Measurements from ENCODE around the gene NCR3LG1.

Gene NCR3LG1

DNA sequence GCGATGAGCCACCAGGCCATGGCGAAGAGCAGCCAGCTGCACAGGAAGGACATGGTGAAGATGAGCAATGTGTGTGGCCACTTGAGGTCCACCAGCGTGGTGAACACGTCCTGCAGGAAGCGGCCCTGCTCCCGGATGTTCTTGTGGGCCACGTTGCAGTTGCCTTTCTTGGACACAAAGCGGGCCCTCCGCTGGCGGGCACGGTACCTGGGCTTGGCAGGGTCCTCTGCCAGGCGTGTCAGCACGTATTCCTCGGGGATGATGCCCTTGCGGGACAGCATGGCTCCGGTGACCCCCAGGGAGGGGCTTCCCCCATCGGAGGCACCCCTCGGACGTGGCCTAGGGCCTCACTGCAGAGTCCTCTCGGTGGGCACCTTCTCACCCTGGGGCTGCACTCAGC lies 36.2 kb downstream of the NCR3LG1 start:
- no peak overlapping the region for H3K4me3 ChIP-seq (ENCODE audit: low read depth in 1 of 2, low read length in 2 of 2)
- no peaks in the 10 kb centered on the region for H3K27me3 ChIP-seq (ENCODE audit: control insufficient read depth in 1 of 2, insufficient read depth in 2 of 2, low read length in 2 of 2)
- H3K36me3 ChIP-seq (ENCODE audit: insufficient read depth, low read length) = no peaks in the 10 kb centered on the region
- H3K4me1 ChIP-seq (ENCODE audit: insufficient read depth, low read length) = no peaks in the 10 kb centered on the region
- H3K9me3 ChIP-seq (ENCODE audit: low read length) = no peaks in the 10 kb centered on the region
- H3K9ac ChIP-seq (ENCODE audit: low read length) = no peak overlapping the region
- H3K27ac ChIP-seq (ENCODE audit: low read depth, low read length) = no peak overlapping the region

DNA sequence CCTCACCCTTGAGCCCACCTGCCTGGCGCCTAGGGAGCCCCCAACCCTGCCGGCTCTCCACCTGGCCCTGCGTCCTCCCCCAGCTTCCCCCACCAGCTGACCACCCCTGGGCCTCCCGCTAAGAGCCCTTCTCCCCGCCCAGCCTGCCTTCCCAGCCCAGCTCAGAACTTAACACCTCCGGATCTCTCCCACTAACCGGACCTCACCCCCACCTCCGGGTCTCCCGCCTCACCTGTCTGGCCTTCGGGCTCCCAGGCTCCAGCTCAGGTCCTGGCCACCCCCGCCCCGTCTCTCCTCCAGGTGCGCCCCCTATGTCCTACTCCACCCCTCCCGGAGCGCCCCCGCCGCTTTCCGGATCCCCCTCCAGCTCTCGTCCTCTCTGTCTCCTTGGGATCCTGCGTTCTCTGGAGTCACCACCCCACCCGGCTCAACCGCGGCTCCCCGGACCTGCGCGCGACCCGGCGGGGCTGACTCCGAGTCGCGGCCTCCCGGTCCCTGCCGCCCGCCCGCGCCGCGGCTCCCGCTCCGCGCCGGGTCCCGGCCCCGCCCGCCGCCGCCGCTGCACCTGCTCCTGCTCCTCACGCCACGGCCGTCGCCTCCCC lies 37.1 kb downstream of the NCR3LG1 start, which contains the start of gene KCNJ11:
Gene KCNJ11 (minus strand): TSS at position 51 of the 602 bp plus-strand sequence. CDS start 568 bp downstream, outside the sequence.
- Histone ChIP-seq H3K9me3 (ENCODE audit: low read length) (no peaks in the 10 kb centered on the region), H3K36me3 (ENCODE audit: insufficient read depth, low read length) (no peaks in the 10 kb centered on the region), H3K27ac (ENCODE audit: low read depth, low read length) (no peak within 1 kb of the TSS), H3K9ac (ENCODE audit: low read length) (no peak within 1 kb of the TSS), H3K4me1 (ENCODE audit: insufficient read depth, low read length) (no peaks in the 10 kb centered on the region), H3K27me3 (ENCODE audit: control insufficient read depth in 1 of 2, insufficient read depth in 2 of 2, low read length in 2 of 2) (no peaks in the 10 kb centered on the region), H3K4me3 (ENCODE audit: low read depth in 1 of 2, low read length in 2 of 2) (peak within 1 kb of the TSS in 1 of 2 donors; percentile 57)

DNA sequence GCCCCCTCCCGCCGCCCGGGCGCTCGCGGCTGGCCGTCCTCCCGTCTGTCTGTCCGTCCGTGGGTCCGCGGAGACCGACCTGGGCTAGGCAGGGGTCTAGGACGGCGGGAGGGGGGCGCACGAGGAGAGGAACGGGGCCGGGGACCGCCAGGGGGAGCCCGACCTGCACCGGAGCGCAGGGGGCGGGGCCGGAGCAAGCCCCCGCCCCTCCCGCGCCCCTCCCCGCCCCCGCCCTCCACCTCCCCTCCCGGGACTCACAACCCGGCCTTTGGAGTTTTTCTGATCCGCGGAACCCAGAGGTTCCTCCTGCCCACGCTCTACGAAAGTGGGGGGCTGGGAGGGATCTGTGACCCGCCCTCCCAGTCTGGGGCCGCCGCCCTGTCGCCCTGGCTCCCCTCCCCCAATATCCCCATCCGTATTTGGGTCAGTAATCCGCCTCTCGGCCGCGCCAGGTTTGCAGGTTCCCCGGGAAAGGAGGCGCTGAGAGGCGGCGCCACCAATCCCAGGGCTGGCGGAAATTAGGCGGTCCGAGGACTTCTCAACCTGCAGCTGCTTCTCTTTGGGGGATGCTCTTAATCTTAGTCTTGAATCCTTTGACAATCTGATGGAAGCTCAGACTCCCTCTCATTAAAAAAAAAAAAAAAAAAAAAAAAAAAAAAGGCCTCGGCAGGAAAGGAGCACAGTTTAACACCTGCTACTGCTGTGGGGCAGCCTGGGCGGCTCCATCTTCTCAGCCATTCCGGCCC lies 37.8 kb downstream of the NCR3LG1 start:
- Histone ChIP-seq H3K4me1 (ENCODE audit: insufficient read depth, low read length) (no peaks in the 10 kb centered on the region), H3K4me3 (ENCODE audit: low read depth in 1 of 2, low read length in 2 of 2) (peak overlapping the region in 1 of 2 donors; percentile 57), H3K36me3 (ENCODE audit: insufficient read depth, low read length) (no peaks in the 10 kb centered on the region), H3K27ac (ENCODE audit: low read depth, low read length) (no peak overlapping the region), H3K9me3 (ENCODE audit: low read length) (no peaks in the 10 kb centered on the region), H3K27me3 (ENCODE audit: control insufficient read depth in 1 of 2, insufficient read depth in 2 of 2, low read length in 2 of 2) (no peaks in the 10 kb centered on the region), H3K9ac (ENCODE audit: low read length) (no peak overlapping the region)

DNA sequence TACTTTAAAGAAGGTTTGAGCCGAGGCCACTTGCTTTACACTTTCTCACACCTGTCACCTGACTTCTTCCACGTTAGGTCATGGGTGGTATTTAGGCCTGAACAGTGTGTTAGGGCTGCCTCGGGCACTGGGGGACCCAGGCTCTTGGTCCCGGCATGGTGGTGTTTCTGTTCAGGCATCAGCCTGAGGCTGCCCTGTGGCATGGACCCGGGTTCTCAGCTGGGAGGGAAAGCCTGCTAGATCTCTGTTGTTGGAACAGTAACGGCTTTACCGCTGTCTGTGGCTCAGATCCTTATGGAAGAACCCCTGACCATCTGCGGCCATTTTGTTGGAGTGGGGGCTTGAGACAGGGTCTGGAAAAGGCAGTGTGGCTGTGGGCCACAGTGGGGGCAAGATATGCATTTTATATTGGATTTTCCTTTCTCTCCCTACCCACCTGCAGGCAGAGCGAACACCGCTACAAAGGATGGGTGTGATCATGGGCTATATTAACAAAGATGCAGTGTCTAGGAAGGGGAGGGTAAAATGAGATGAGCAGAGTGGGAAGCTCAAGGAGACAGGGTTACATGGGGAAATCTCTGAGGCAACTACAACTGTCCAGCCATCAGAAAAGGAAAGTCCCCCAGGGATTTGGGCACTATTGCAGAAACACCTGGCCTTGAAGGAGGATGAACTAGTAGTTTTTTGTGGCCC lies 38.5 kb downstream of the NCR3LG1 start:
- H3K4me1 ChIP-seq (ENCODE audit: insufficient read depth, low read length) = no peaks in the 10 kb centered on the region
- H3K27me3 ChIP-seq (ENCODE audit: control insufficient read depth in 1 of 2, insufficient read depth in 2 of 2, low read length in 2 of 2) = no peaks in the 10 kb centered on the region
- H3K9me3 ChIP-seq (ENCODE audit: low read length) = no peaks in the 10 kb centered on the region
- no peak overlapping the region for H3K4me3 ChIP-seq (ENCODE audit: low read depth in 1 of 2, low read length in 2 of 2)
- H3K9ac ChIP-seq (ENCODE audit: low read length) = no peak overlapping the region
- H3K27ac ChIP-seq (ENCODE audit: low read depth, low read length) = no peak overlapping the region
- no peaks in the 10 kb centered on the region for H3K36me3 ChIP-seq (ENCODE audit: insufficient read depth, low read length)

DNA sequence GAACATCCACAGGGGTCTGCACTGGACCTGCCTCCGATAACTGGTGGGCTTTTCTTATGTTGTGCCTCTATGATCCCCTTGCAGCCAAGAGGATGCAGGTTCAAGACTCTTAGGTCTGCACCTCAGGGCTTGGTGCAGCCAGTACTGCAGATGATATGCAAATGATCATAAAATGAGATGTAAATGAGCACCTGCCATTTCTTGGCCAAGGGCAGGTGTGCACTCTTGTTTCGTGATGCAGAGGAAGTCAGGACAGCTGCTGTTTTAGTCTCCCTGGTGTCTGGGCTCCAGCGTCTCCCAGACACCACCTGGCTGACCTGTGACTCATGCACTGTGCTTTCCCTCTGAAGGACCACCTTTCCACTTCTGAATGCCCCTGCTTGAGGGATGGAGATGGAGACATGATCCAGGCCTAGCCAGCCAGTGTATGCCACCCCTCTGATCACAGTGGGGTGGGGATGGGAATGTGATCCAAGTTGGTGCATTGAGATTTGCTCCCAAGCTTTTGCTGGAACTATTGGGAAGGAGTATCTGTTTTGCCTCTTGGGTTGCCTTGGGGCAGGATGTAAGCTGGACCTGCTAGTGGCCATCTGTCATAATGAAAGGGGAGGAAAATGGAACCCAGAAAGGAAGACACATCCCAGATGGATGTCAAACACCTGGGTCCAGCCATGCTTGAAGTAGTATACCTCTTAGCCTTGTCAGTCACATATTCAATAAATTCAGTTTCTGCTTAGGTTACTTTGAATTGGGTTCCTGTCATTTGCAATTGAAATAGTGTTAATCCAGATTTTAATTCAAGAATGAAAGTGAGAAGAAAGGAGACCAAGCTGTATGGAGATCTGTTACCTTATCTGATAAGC lies 40.1 kb downstream of the NCR3LG1 start:
- Histone ChIP-seq H3K4me3 (ENCODE audit: low read depth in 1 of 2, low read length in 2 of 2) (no peak overlapping the region), H3K27me3 (ENCODE audit: control insufficient read depth in 1 of 2, insufficient read depth in 2 of 2, low read length in 2 of 2) (no peaks in the 10 kb centered on the region), H3K9ac (ENCODE audit: low read length) (no peak overlapping the region), H3K36me3 (ENCODE audit: insufficient read depth, low read length) (no peaks in the 10 kb centered on the region), H3K4me1 (ENCODE audit: insufficient read depth, low read length) (no peaks in the 10 kb centered on the region), H3K27ac (ENCODE audit: low read depth, low read length) (no peak overlapping the region), H3K9me3 (ENCODE audit: low read length) (no peaks in the 10 kb centered on the region)

DNA sequence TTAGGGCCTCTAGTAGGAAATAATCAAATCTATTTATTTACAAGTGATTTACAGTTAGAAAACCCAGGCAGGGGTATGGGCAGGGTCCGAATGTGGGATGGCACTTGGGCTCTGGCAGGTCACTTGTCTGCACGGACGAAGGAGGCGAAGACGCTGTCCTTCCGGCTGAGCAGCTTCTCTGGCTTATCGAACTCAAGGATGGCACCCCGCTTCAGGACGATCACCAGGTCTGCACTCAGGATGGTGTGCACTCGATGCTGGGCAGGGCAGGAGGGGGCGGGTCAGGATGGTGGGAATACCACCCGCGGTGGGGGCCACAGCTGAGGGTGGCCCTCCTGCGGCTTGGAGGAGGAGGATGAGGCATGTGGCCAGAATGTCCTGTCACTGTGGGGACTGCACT lies 41.3 kb downstream of the NCR3LG1 start:
- Histone ChIP-seq H3K27me3 (ENCODE audit: control insufficient read depth in 1 of 2, insufficient read depth in 2 of 2, low read length in 2 of 2) (no peaks in the 10 kb centered on the region), H3K36me3 (ENCODE audit: insufficient read depth, low read length) (no peaks in the 10 kb centered on the region)

DNA sequence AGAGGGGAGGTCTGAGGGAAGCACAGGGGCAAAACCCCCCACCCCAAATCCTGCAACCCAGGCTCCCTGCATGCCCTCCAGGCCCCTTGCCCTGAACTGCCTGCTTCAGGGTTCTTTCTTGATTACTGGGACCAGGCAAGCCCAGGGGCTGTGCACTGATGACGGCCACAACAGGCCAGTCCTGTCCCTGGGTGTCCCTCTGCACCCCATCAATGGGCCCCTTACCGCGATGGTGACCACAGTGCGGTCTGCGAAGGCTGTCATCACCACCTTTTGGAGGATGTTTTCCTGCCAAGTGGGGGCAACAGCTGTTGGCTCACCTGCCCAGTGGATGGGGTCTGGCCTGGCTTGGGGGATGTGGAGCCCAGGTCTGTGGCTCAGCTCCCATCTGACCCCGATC lies 41.9 kb downstream of the NCR3LG1 start:
- no peaks in the 10 kb centered on the region for H3K36me3 ChIP-seq (ENCODE audit: insufficient read depth, low read length)
- H3K27ac ChIP-seq (ENCODE audit: low read depth, low read length) = no peak overlapping the region
- no peak overlapping the region for H3K9ac ChIP-seq (ENCODE audit: low read length)
- no peaks in the 10 kb centered on the region for H3K27me3 ChIP-seq (ENCODE audit: control insufficient read depth in 1 of 2, insufficient read depth in 2 of 2, low read length in 2 of 2)
- H3K9me3 ChIP-seq (ENCODE audit: low read length) = no peaks in the 10 kb centered on the region
- no peak overlapping the region for H3K4me3 ChIP-seq (ENCODE audit: low read depth in 1 of 2, low read length in 2 of 2)
- H3K4me1 ChIP-seq (ENCODE audit: insufficient read depth, low read length) = no peaks in the 10 kb centered on the region

More for the DNA sequence above, 41.3 kb downstream of the NCR3LG1 start:
- no peaks in the 10 kb centered on the region for H3K9me3 ChIP-seq (ENCODE audit: low read length)
- no peaks in the 10 kb centered on the region for H3K4me1 ChIP-seq (ENCODE audit: insufficient read depth, low read length)
- no peak overlapping the region for H3K4me3 ChIP-seq (ENCODE audit: low read depth in 1 of 2, low read length in 2 of 2)
- H3K9ac ChIP-seq (ENCODE audit: low read length) = no peak overlapping the region
- H3K27ac ChIP-seq (ENCODE audit: low read depth, low read length) = no peak overlapping the region

DNA sequence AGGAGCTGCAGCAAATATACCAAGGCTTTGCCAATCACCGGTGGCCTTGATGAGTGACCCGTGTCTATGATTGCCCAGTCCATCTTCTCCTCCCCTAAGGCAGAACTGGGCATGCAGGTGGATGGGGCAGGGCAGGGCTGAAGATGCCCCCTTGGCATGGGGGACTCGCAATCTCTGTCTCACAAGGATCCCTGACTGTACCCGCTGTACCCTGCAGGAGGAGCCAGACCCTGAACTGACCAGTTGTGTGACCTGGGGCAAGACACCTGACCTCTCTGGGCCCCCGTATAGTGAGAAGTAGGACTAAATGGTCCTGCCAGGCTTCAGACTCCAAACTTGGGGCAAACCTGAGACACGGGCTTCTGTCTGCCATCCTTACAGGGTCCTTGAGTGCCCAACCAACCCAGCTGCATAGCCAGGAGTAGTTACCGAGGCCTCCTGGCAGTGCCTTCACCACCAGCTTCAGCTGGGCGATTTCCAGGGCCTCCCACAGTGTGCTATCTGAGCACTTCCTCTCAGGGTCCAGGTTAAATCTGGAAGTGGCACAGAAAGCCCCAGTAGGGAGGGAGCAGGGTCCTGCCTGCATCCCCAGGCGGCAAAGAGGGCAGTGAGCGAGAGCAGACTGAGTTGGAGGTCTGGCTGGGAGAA lies 43.3 kb downstream of the NCR3LG1 start:
- Histone ChIP-seq H3K9ac (ENCODE audit: low read length) (no peak overlapping the region), H3K27me3 (ENCODE audit: control insufficient read depth in 1 of 2, insufficient read depth in 2 of 2, low read length in 2 of 2) (no peaks in the 10 kb centered on the region), H3K4me3 (ENCODE audit: low read depth in 1 of 2, low read length in 2 of 2) (no peak overlapping the region), H3K36me3 (ENCODE audit: insufficient read depth, low read length) (no peaks in the 10 kb centered on the region), H3K4me1 (ENCODE audit: insufficient read depth, low read length) (no peaks in the 10 kb centered on the region), H3K9me3 (ENCODE audit: low read length) (no peaks in the 10 kb centered on the region), H3K27ac (ENCODE audit: low read depth, low read length) (no peak overlapping the region)

DNA sequence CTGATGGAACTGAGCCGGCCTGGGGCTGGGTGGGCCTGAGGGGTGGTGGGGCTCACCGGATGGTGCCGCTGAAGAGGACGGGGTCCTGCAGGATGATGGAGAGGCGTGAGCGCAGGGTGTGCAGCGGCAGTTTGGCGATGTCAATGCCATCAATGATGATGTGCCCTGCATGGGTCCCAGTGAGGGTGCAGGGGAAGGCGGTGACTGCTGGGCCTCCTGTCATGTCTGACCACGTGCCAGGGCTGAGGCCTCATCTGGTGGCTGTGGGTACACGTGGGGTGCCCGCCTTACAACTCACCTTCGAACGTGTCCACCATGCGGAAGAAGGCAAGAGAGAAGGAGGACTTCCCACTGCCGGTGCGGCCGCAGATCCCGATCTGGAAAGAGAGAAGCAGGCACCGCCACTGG lies 44.0 kb downstream of the NCR3LG1 start:
- Histone ChIP-seq H3K9me3 (ENCODE audit: low read length) (no peaks in the 10 kb centered on the region), H3K9ac (ENCODE audit: low read length) (no peak overlapping the region), H3K27ac (ENCODE audit: low read depth, low read length) (no peak overlapping the region), H3K4me1 (ENCODE audit: insufficient read depth, low read length) (no peaks in the 10 kb centered on the region), H3K36me3 (ENCODE audit: insufficient read depth, low read length) (no peaks in the 10 kb centered on the region), H3K27me3 (ENCODE audit: control insufficient read depth in 1 of 2, insufficient read depth in 2 of 2, low read length in 2 of 2) (no peaks in the 10 kb centered on the region), H3K4me3 (ENCODE audit: low read depth in 1 of 2, low read length in 2 of 2) (no peak overlapping the region)

DNA sequence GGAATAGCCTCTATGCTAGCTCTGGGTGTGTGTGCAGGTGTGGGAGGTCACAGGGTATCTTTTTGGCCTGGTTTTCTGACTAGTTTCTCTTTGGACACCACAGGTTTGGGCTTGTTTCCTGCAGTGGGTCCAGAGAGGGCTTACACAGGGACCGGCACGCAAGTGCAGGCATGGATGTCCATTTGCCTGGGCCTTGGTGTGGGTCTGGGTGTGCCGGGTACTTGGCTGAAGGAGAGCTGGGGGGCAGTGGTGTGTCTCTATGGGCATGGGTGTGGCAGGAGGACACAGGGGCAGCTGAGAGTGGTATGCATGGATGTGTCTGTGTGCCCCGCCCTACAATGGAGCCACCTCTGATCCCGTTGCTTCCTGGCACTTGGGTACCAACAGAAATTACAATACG lies 44.4 kb downstream of the NCR3LG1 start:
- Histone ChIP-seq H3K27ac (ENCODE audit: low read depth, low read length) (no peak overlapping the region), H3K36me3 (ENCODE audit: insufficient read depth, low read length) (no peaks in the 10 kb centered on the region), H3K9me3 (ENCODE audit: low read length) (no peaks in the 10 kb centered on the region), H3K4me3 (ENCODE audit: low read depth in 1 of 2, low read length in 2 of 2) (no peak overlapping the region), H3K4me1 (ENCODE audit: insufficient read depth, low read length) (no peaks in the 10 kb centered on the region), H3K9ac (ENCODE audit: low read length) (no peak overlapping the region), H3K27me3 (ENCODE audit: control insufficient read depth in 1 of 2, insufficient read depth in 2 of 2, low read length in 2 of 2) (no peaks in the 10 kb centered on the region)

All from muscle layer of colon (tissue), 2 donors.